Renal cortical epithelial cell (primary cell): ENCODE data around the gene ST8SIA1. TPM values are rescaled to one million over a fixed set of nuclear protein-coding genes. Genes with fewer than 3 reads are reported as not detected.
"Not testable (repeated sequence)": the region's sequence is repeated elsewhere in the genome, so short reads cannot be mapped to it uniquely, and the experiment has no call there.

Experiments
- DNase-seq: peaks from one replicate; pipeline ENCODE4 v3.0.0-alpha.2; 2011; ENCODE audit warnings: low read depth
- total RNA-seq: library from RNA; depleted of rRNA; stranded (reverse); fragments of >200 nt; gene quantifications from 2 replicates; pipeline ENCODE4 v1.2.3, GENCODE V29; 2014

ST8SIA1 gene
- total RNA-seq, 1 donor from 2014 or later: 0.20 TPM

DNA sequence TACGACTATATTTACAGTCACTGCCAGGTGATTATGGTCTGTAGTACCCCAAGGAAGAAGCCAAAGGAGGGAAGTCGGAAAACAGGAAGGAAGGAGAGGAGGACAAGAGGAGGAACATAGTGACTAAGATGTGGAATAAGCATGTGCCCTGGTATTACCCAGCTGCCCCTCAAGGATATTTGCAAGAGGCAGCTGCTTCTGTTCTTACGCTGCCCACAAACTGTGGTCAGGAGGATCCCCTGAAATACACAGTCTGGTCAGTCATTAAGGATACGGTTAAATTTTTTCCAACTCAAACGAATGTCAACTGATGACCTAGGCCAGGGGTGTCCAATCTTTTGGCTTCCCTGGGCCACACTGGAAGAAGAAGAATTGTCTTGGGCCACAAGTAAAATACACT is 162.0 kb downstream of the ST8SIA1 start:
- DNase-seq: no peak

DNA sequence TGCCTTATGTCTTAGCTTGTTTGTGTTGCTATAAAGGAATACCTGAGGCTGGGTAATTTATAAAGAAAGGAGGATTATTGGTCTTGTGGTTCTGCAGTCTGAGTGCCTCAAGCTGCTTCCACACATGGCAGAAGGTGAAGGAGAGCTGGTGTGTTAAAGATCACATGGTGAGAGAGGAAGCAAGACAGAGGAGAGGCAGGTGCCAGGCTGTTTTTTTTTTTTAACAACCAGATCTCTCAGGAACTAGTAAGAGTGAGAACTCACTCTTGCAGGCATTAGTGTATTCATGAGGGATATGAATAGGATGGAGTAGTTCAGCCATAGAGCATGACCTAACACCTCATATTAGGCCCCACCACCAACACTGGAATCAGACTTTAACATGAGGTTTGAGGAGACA is 165.1 kb downstream of the ST8SIA1 start:
- no peak for DNase-seq

DNA sequence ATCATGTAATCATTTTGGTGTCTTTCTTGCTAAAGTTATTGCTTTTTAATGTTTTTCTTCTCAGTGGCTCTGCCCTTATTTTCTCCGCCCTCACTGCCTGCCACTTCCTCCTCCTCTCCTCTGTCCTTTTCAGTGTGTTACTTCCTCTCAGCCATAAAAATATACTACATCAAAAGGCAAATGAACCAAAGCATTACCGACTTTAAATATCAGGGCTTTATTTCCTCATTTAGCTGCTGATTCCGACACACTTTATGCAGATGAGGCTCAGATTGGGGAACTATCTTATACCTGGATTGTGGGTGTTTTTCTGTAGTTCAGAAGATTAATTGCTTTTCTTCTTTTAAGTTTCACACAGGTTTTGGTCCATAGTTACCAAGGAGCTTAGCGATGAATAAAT is 170.4 kb downstream of the ST8SIA1 start:
- no peak for DNase-seq

DNA sequence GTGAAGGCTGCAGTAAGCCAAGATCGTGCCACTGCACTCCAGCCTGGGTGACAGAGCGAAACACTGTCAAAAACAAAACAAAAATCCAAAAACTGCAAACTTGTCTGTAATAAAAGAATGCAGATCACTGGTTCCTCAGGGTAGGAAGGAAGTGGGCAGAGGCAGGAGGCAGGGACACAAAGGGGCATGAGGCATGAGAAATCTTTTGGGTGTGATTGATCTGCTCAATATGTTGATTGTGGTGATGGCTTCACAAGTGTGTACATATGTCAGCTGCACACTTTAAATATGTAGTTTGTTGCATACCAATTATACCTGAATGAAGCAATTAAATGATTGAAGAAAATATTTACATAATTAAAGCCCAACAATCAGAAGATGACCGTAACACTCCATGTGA is 170.9 kb downstream of the ST8SIA1 start:
- DNase-seq: no peak

DNA sequence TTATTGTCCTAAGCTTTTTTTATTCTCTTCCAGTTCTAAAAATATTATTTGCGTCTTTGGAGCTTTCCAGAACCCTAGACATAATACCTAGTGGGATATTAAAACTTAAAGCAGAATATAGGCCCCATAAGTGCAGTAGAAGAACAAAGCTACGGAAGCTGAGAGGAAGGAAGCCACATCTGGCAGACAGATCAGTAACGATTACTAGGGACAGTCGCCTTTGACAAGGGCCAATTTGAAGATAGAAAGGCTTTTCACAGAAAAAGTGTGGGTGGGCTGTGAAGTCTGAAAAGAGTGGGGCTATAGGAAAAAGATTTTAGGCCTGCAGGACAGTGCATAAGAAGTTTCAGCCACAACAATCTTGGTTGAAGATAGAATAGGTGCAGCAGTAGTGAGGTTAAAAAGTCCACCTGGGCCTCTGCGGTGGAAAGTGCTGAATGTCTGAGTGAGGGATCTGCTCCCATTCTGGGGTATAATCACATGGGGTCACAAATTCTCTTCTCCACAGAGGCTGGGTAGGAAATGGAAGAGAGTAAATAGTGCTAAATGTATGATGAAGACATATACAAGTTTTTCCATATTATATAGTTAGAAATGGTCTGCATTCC is 174.0 kb downstream of the ST8SIA1 start:
- no peak for DNase-seq

DNA sequence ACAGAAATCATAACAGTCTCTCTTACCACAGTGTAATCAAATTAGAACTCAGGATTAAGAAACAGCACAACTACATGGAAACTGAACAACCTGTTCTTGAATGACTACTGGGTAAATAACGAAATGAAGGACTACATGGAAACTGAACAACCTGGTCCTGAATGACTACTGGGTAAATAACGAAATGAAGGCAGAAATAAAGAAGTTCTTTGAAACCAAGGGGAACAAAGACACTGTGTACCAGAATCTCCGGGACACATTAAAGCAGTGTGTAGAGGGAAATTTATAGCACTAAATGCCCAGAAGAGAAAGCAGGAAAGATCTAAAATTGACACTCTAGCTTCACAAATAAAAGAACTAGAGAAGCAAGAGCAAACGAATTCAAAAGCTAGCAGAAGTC is 185.2 kb downstream of the ST8SIA1 start:
- not testable (repeated sequence) for DNase-seq

DNA sequence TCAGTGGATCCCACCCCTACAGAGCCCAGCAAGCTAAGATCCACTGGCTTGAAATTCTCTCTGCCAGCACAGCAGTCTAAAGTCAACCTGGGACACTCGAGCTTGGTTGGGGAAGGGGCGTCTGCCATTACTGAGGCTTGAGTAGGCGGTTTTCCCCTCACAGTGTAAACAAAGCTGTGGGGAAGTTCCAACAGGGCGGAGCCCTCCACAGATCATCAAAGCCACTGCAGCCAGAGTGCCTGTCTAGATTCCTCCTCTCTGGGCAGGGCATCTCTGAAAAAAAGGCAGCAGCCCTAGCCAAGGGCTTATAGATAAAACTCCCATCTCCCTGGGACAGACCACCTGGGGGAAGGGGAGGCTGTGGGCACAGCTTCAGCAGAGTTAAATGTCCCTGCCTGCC is 187.8 kb downstream of the ST8SIA1 start:
- not testable (repeated sequence) for DNase-seq

Other genes with a start within 250 kb of the ST8SIA1 start
- 11.1 and 32.8 TPM in 2 replicates for gene C2CD5, start 209.8 kb upstream of the ST8SIA1 start, total RNA-seq